T-helper 1 cell treated with Interleukin-12 subunit alpha and Interleukin-12 subunit beta and Interleukin-4 antibody, amounts not matched to agents 30 μg/mL and 1 μg/mL, for 36 hours (primary cell): ENCODE measurements around the gene CTSZ.

Experiments used
- H3K27ac Mint-ChIP-seq: one replicate; pipeline ENCODE4 v1.8.0; 2021; ENCODE audit warnings: mild to moderate bottlenecking, mixed read lengths
- H3K27me3 Mint-ChIP-seq: one replicate; pipeline ENCODE4 v1.8.0; 2021; ENCODE audit warnings: low read depth, mixed read lengths
- H3K36me3 Mint-ChIP-seq: one replicate; pipeline ENCODE4 v1.8.0; 2021; ENCODE audit warnings: low read depth, mixed read lengths
- H3K4me1 Mint-ChIP-seq: one replicate; pipeline ENCODE4 v1.8.0; 2021; ENCODE audit warnings: low read depth, mixed read lengths
- H3K4me3 Mint-ChIP-seq: one replicate; pipeline ENCODE4 v1.8.0; 2021; ENCODE audit warnings: mild to moderate bottlenecking, moderate library complexity, mixed read lengths
- H3K9me3 Mint-ChIP-seq: one replicate; pipeline ENCODE4 v1.8.0; 2021; ENCODE audit warnings: mixed read lengths

Gene CTSZ

DNA sequence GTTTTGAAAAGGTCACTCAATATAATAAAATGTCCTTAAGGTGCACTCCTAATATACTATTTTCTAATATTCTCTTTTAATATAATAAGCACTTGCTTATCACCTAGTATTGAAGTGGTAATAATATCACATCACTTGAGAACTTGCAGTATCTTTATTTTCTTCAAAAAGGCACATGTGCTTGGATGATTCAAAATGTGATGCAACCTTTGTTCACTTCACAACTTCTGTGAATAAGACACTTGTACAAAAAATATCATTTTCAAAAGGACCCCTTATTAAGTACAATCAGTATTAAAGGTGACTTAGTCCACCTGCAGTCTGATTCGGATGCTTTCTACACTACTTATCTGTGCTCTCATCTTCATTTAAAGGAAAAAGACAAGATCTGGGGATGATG, 32.2 kb upstream of the CTSZ start:
- Mint-ChIP-seq H3K36me3 (peaks cover 40% of the 10 kb centered on the region), H3K27ac (no peak overlapping the region), H3K4me1 (peaks cover 43% of the 10 kb centered on the region), H3K4me3 (peak overlapping the region; percentile 25), H3K9me3 (no peaks in the 10 kb centered on the region), H3K27me3 (no peaks in the 10 kb centered on the region)

- H3K27ac Mint-ChIP-seq = no peak overlapping the region
- no peaks in the 10 kb centered on the region for H3K27me3 Mint-ChIP-seq
- H3K4me1 Mint-ChIP-seq = peaks cover 42% of the 10 kb centered on the region
- H3K36me3 Mint-ChIP-seq = peaks cover 44% of the 10 kb centered on the region
- H3K4me3 Mint-ChIP-seq = no peak overlapping the region
- H3K9me3 Mint-ChIP-seq = no peaks in the 10 kb centered on the region
These were observed 30.3 kb upstream of the CTSZ start for GRCh38 chr20:59037386-59037785.

DNA sequence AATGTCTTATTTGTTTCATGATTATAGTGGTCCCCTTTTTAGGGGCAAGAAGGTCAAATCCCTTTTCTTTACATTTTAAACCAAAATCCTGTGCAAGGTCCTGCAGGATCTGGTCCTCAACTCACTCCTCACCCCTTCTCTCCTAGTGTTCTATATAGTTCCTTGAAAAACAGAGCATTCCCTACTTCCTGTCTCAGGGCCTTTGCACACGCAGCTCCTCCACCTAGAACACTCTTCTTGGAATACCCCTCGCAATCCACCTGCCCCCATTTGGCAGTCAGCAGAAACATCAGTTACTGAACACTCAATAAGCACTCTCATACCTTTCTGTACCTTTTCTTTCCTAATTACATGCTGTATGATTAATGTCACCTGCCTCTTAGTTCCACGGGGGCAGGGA, 28.3 kb upstream of the CTSZ start:
- H3K4me1 Mint-ChIP-seq = peaks cover 45% of the 10 kb centered on the region
- H3K27me3 Mint-ChIP-seq = no peaks in the 10 kb centered on the region
- no peak overlapping the region for H3K27ac Mint-ChIP-seq
- peaks cover 44% of the 10 kb centered on the region for H3K36me3 Mint-ChIP-seq
- H3K9me3 Mint-ChIP-seq = no peaks in the 10 kb centered on the region
- H3K4me3 Mint-ChIP-seq = no peak overlapping the region

GRCh38 chr20:59033616-59034165, 26.6 kb upstream of the CTSZ start:
- Mint-ChIP-seq H3K27me3 (no peaks in the 10 kb centered on the region), H3K4me3 (peak overlapping the region; percentile 46), H3K36me3 (peaks cover 54% of the 10 kb centered on the region), H3K27ac (peak overlapping the region; percentile 45), H3K9me3 (no peaks in the 10 kb centered on the region), H3K4me1 (peaks cover 47% of the 10 kb centered on the region)

DNA sequence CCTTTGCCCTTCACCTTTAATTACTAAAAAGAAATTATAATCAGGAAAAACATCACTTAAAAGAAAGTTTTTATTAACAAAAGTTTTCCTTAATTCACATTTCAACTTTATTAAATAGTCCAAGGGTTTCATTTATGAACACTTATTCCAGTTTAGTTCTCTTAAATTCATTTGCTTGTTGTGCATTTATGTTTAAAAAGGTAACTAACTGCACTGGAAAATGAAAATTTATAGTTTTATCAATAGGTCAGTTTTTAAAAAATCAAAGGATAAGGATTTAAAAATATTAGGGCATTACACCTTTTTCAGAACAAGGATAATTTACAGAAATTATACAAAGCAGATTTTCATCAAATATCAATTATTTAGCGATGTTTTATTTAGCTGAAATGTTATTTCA, 26.0 kb upstream of the CTSZ start:
- H3K27ac Mint-ChIP-seq = no peak overlapping the region
- peak overlapping the region; percentile 89 for H3K4me3 Mint-ChIP-seq
- no peaks in the 10 kb centered on the region for H3K27me3 Mint-ChIP-seq
- peaks cover 50% of the 10 kb centered on the region for H3K4me1 Mint-ChIP-seq
- no peaks in the 10 kb centered on the region for H3K9me3 Mint-ChIP-seq
- H3K36me3 Mint-ChIP-seq = peaks cover 57% of the 10 kb centered on the region

- Mint-ChIP-seq H3K9me3 (no peaks in the 10 kb centered on the region), H3K4me3 (peak overlapping the region; percentile 89), H3K4me1 (peaks cover 54% of the 10 kb centered on the region), H3K27me3 (no peaks in the 10 kb centered on the region), H3K36me3 (peaks cover 56% of the 10 kb centered on the region), H3K27ac (peak overlapping the region; percentile 90)
These were observed 25.6 kb upstream of the CTSZ start for GRCh38 chr20:59032713-59033059.

DNA sequence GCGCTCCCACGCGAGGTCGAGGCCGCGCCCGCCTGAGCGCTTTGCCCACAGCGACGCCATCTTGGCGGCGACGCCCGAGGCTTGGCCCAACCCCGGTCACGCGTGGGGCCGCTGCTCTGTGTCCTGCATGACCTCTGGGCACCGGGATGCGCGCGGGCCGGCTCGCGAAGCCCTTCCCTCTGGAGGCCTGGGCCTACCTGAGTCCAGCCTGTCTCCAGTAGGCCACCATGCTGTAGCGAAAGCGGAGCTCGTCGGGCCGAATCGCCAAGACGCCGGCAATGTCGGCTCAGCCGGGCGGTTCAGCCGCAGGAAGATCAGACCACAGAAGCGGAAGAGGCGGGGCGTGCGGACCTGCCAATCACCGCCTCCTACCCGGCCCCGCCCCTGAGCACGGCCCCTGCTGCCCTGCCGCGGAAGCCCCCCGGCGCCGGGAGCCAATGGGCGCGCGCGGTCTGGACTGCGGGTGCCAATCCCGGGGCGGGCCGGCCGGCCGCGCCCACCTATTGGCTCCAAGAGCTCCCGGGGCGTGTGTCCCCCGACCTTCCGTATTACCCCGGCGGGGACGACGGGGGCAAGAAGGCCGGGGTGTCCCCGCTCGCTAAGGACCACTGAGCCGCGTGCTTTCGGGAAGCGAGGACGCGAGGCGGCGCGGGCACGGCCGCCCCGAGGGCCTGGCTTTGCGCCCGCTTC, 25.1 kb upstream of the CTSZ start, which contains the start of gene ATP5F1E:
ATP5F1E (minus strand) TSS at position 313 of the 690 bp plus-strand sequence; CDS start at position 229, 84 bp downstream.
- H3K4me1 Mint-ChIP-seq = peaks cover 52% of the 10 kb centered on the region
- peaks cover 59% of the 10 kb centered on the region for H3K36me3 Mint-ChIP-seq
- no peaks in the 10 kb centered on the region for H3K9me3 Mint-ChIP-seq
- H3K4me3 Mint-ChIP-seq = peak within 1 kb of the TSS; percentile 92
- peak within 1 kb of the TSS; percentile 92 for H3K27ac Mint-ChIP-seq
- no peaks in the 10 kb centered on the region for H3K27me3 Mint-ChIP-seq

DNA sequence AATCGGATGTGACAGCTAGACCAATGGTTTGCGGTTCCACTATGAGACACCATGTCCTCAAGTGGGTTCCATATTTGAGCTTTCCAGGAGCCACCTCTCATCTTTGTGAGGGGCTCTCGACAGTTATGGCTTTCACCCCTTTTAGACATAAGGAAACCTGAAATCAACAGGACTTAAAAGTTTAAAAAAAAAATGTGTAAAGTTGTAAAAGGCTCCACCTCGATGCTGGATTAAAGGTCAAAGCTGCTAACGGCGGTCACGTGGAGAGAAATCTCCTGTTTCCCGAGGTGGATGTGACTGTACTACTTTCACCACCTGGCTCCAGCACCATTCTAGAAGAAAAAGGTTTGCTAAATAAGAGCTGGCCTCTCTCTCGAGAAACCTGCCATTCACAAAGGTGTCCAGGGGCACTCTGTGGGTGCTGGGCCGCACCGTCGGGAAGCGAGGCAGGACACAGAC, 24.5 kb upstream of the CTSZ start:
- Mint-ChIP-seq H3K36me3 (peaks cover 59% of the 10 kb centered on the region), H3K27me3 (no peaks in the 10 kb centered on the region), H3K9me3 (no peaks in the 10 kb centered on the region), H3K4me1 (peaks cover 55% of the 10 kb centered on the region), H3K27ac (peak overlapping the region; percentile 92), H3K4me3 (peak overlapping the region; percentile 92)

- Mint-ChIP-seq H3K27ac (peak overlapping the region; percentile 92), H3K27me3 (no peaks in the 10 kb centered on the region), H3K36me3 (peaks cover 59% of the 10 kb centered on the region), H3K4me1 (peaks cover 55% of the 10 kb centered on the region), H3K4me3 (peak overlapping the region; percentile 92), H3K9me3 (no peaks in the 10 kb centered on the region)
These were observed 24.0 kb upstream of the CTSZ start for GRCh38 chr20:59030911-59031563.

GRCh38 chr20:59028812-59029211, 21.8 kb upstream of the CTSZ start:
- H3K27me3 Mint-ChIP-seq = no peaks in the 10 kb centered on the region
- H3K36me3 Mint-ChIP-seq = peaks cover 51% of the 10 kb centered on the region
- peaks cover 47% of the 10 kb centered on the region for H3K4me1 Mint-ChIP-seq
- H3K4me3 Mint-ChIP-seq = peak overlapping the region; percentile 44
- H3K9me3 Mint-ChIP-seq = no peaks in the 10 kb centered on the region
- H3K27ac Mint-ChIP-seq = no peak overlapping the region

GRCh38 chr20:59027741-59028320, 20.8 kb upstream of the CTSZ start:
- H3K4me1 Mint-ChIP-seq = peaks cover 44% of the 10 kb centered on the region
- H3K27me3 Mint-ChIP-seq = no peaks in the 10 kb centered on the region
- no peaks in the 10 kb centered on the region for H3K9me3 Mint-ChIP-seq
- H3K36me3 Mint-ChIP-seq = peaks cover 51% of the 10 kb centered on the region
- no peak overlapping the region for H3K27ac Mint-ChIP-seq
- no peak overlapping the region for H3K4me3 Mint-ChIP-seq

DNA sequence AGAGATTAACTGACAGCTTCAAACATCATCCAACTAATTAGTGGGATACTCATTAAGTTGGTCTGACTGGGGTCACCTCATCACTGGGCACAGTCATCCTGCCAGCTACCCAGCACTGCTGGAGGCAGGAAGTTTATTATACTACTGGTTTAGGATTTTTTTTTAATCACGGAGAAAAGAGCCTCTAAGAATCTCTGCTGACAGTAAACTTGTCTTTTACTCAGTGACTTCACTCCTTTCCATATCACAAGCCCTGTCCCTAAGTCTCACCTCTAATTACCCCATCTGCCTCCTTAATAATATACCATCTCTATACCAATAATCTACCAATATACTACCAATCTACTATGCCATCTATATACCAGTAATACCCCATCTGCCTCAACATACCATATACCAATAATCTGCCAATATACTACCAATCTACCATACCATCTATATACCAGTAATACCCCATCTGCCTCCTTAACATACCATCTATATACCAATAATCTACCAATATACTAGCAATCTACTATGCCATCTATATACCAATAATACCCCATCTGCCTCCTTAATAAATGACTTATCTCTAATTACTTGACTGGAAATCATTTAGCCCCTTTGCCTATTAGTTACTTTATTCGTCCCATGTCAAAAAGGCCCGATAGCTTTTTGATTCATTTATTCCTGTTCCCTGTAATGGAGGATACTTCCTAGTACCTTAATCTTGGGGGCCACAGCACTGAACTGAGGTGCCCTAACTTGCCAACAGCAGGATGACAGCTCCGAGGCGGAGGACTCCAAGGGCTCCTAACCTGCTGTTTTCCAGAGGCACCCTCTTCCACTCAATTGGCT, 20.1 kb upstream of the CTSZ start:
- Mint-ChIP-seq H3K27me3 (no peaks in the 10 kb centered on the region), H3K36me3 (peaks cover 58% of the 10 kb centered on the region), H3K4me1 (peaks cover 42% of the 10 kb centered on the region), H3K9me3 (no peaks in the 10 kb centered on the region), H3K27ac (no peak overlapping the region), H3K4me3 (no peak overlapping the region)

GRCh38 chr20:59025511-59025910, 18.5 kb upstream of the CTSZ start:
- Mint-ChIP-seq H3K36me3 (peaks cover 52% of the 10 kb centered on the region), H3K27ac (no peak overlapping the region), H3K4me1 (peaks cover 33% of the 10 kb centered on the region), H3K27me3 (no peaks in the 10 kb centered on the region), H3K9me3 (no peaks in the 10 kb centered on the region), H3K4me3 (no peak overlapping the region)

- Mint-ChIP-seq H3K4me3 (no peak overlapping the region), H3K27me3 (no peaks in the 10 kb centered on the region), H3K36me3 (peaks cover 48% of the 10 kb centered on the region), H3K27ac (no peak overlapping the region), H3K4me1 (peaks cover 28% of the 10 kb centered on the region), H3K9me3 (no peaks in the 10 kb centered on the region)
These were observed 18.0 kb upstream of the CTSZ start for GRCh38 chr20:59025086-59025485.
